Hippocampal formation (tissue), 2 donors: Measurements from ENCODE around the gene PHF10.
"Not testable (repeated sequence)": the region's sequence is repeated elsewhere in the genome, so short reads cannot be mapped to it uniquely, and the experiment has no call there.

Source experiments
- DNase-seq, 2 donors: peaks; one replicate each; lab custom pipeline; 2025; lab: John Stamatoyannopoulos, UW

PHF10 gene

DNA sequence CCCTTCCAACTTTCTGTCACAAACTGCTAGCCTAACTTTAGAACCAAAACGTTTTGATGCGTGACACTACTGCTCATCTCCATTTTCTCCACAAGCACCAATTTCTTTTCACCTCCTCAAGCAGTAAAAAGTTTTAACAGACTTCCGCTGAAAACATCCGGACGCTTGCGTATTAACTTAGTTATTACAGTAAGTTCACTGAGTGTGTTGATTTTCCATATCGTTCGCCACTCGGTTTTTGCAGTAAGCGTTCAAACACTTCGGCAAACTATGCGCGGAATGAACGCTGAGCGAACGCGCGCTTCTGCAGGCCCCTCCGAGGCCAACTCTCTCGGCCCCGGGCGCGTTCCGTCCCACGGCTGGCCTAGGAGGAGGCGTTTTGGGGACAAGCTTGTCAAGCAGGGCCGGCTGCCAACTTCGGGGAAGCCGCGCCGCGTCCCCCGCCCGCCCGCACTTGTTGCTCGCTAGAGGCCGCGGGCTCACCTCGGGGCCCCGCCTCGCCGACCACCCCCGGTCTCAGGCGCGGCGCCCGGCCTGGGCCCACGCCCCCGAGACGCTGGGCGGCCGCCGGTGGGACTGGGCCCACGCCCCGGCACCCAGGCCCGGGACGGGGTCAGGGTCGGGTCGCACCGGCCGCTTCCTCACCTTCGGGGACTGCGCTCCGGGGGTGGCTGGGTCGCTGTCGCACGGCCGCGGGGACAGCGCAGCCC, 945 bp downstream of the PHF10 start:
- DNase-seq, result peak; percentile 51 to 67

- peak in 1 of 2 donors; percentile 27 for DNase-seq
Observed at GRCh38 chr6:169722362-169723199, 1.7 kb downstream of the PHF10 start.

DNA sequence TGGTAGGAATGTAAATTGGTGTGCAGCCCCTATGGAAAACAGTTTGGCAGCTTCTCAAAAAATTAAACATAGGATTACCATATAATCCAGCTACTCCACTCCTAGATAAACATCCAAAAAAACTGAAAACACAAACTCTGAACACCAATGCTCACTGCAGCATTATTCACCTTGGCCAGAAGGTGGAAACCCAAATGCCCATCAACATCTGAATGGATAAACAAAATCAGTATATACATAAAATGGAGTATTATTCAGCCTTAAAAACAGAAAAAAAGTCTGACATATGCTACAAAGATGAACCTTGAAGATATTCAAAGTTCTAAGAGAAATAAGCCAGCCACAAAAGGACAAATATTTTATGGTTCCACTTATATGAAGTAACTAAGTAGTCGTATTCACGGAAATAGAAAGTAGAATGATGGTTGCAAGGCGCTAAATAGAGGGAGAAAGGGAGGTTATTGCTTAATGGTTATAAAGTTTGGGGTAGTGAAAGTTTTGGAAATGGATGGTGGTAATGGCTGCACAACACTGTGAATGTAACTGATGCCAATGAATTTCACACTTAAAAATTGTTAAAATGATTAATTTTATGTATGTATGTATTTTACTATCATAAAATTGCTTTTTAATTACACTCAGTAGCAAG, 4.0 kb downstream of the PHF10 start:
- DNase-seq, result no peak

- no peak for DNase-seq
Observed at GRCh38 chr6:169719117-169719516, 5.2 kb downstream of the PHF10 start.

GRCh38 chr6:169714595-169714994, 9.7 kb downstream of the PHF10 start:
- DNase-seq, result no peak

GRCh38 chr6:169714178-169714577, 10.1 kb downstream of the PHF10 start:
- no peak for DNase-seq

DNA sequence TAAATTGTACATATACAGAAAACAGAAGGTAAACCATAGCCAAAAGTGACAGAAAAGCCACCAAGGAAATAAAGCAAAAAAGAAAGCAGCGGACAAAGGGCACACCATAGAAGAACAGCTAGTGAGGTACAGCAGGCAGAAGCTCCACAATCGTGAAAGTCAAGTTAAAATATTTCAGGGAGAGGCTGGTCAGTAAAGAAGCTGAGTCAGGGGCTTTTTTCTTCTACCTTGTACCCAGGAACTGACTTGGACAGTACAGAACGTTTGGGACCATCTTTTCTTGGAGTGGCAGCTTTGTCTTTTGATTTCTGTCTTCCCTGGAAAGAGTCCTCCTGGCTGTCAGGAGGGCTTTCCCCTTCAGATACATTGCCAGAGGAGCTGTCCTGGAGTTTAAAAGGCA, 14.3 kb downstream of the PHF10 start:
- no peak for DNase-seq

DNA sequence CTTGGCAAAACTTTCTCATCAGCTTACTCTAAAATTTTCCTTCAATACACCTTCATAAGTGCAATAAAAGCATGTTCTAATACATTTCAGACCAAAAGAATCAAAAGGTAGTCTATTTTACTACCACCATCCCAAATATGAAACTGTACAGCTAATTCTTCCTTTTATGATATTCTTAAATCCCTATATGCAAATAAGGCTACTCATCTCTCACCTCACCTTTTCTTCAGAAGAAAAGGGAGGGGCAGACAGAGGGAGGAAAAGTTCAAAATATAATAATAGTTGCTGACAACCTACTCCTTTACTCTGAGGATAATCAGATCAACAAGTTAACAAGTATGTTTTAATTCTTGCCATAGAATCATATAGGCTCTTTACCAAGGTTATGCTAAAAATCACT, 15.0 kb downstream of the PHF10 start:
- DNase-seq, result no peak

- no peak for DNase-seq
Observed at GRCh38 chr6:169707772-169708171, 16.5 kb downstream of the PHF10 start.

DNA sequence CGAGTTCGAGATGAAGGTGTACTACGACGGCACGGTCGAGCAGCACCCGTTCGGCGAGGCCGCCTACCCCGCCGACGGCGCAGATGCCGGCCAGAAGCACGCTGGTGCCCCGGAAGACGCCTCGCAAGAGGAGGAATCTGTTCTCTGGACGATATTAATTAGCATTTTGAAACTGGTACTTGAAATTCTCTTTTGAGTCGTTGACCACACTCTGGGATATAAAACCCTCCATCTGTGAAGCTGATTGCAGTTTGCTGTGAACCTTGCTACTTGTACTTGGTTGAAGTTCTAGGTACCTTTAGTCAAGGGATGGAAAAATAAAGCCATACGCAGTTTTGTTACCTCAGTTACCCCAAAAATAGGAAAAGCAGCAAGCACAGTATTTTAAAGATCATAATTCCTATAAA, 21.5 kb downstream of the PHF10 start:
- no peak for DNase-seq

- peak; percentile 80 to 87 for DNase-seq
Observed at GRCh38 chr6:169701954-169702839, 22.1 kb downstream of the PHF10 start, which contains the start of the genes C6orf120 and WDR27. TSS of gene C6orf120 (plus strand) at chr6:169702126. CDS start at chr6:169702460, 334 bp downstream. TSS of gene WDR27 (minus strand) at chr6:169702029. CDS start at chr6:169689005, 13,024 bp downstream.

- no peak for DNase-seq
Observed at GRCh38 chr6:169701311-169701953, 22.9 kb downstream of the PHF10 start.

DNA sequence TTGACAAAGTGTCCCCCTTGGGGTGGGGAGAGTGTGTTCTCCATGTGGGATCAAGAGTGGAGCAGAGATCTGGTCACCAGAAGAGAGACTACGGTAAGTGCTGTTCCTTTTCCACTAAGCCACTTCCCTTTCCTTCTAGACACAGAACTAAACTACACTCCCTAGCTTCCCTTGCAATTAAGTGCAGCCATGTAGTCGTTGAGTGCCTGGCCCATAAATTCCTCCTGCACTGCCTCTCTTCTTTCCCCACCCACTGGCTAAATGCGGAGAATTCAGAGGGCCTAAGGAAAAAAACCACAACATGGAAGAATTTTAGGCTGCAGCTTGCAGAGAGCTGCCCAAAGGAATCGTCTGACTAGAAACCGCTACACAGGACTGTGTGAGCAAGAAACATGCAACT, 24.0 kb downstream of the PHF10 start:
- no peak for DNase-seq

- DNase-seq, result not testable (repeated sequence)
Observed at GRCh38 chr6:169697115-169697514, 27.2 kb downstream of the PHF10 start.

- no peak for DNase-seq
Observed at GRCh38 chr6:169695131-169695530, 29.2 kb downstream of the PHF10 start.

DNA sequence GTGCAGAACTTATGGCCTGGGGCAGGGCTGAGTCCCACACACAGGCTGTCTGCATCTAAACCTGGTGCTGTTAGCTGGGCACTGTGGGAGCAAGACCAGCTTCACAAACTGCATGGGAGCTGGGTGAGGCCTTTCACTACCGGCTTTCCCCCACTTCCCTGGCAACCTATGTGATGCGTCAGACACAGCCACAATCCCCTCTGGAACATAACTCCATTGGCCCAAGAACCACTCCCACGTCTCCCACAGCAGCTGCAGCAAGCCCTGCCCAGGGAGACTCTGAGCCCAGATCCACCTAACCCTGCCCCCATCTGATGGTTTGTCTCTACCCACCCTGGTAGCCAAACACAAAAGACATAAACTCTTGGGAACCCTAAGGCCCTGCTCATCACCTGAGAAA, 31.8 kb downstream of the PHF10 start:
- no peak for DNase-seq

DNA sequence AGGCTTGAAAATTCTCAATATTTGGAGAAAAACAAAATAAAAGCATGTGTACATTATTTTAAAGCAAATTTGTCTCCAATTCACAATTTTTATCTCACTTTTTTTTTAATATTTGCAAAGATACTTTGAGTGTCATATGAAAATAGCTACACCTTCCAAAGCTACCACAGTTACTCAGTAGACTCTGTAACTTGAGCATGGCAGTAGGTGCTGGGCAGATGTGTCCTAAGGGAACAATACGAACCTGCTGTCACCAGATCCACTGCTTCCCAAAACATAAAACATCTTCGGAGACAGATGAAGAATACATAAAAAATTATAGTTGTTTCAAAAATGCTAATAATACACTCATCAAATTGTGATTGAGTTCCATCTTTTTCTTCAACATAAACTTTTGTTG, 33.0 kb downstream of the PHF10 start:
- no peak for DNase-seq

DNA sequence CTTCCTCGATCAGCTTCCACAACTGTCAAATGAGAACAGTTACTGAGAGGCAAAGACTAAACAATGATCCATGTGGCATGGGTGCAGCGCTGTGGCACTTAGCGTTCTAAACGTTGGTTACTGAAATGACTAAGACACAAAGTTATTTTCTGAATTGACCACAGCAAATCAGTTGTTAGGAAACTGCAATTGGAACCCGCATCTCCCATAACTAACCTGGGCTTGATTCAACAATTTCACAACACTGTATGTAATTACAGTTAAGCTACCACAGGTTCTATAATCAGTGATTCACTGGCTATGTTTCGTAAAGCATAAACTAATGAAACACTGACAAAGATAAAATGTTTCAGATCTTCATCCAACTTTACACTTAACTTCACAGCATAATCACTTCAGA, 35.0 kb downstream of the PHF10 start:
- DNase-seq, result no peak

DNA sequence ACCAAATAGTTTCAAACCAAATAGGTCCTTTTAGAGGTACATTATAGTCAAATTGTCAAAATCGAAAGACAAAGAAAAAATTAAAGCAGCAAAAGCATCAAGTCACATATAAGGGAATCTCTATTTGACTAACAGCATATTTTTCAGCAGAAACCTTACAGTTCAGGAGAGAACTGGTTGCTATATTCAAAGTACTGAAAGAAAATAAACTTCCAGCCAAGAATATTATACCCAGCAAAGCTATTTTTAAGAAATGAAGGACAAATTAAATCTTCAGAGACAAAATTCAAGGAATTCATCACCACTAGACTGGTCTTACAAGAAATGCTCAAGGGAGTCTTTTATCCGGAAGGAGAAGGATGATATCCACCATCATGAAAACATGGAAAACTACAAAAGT, 38.4 kb downstream of the PHF10 start:
- DNase-seq, result no peak

GRCh38 chr6:169684056-169684455, 40.2 kb downstream of the PHF10 start:
- no peak for DNase-seq

- no peak for DNase-seq
Observed at GRCh38 chr6:169678342-169678741, 46.0 kb downstream of the PHF10 start.
